NCI-H2081 treated with DMSO at 0.1 percent for 48 hours (cell line): ENCODE data around the gene AMPD3.

Experiments used
- DNase-seq: peaks from one replicate; lab custom pipeline; 2025; lab: John Stamatoyannopoulos, UW

AMPD3 gene

DNA sequence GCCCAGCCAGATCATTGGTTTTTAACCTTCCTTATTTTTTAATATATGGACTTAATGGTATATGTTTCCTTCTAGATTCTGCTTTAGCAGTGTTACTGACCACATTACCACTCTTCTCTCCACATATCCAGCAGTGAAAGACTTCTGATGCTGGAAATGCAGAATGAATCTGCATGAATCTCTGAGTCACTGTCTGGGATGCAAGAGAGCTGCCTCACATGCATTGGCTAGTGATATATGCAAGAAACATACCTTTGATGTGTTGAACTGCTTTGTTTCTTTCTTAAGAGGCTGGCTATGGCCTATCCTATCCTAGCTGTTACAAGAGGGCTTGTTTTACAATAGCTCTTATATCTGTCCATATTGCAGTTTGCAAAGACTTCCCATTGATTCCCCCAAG, 16.6 kb upstream of the AMPD3 start:
- DNase-seq = no peak

- no peak for DNase-seq
Observed at GRCh38 chr11:10439351-10439750, 15.7 kb upstream of the AMPD3 start.

DNA sequence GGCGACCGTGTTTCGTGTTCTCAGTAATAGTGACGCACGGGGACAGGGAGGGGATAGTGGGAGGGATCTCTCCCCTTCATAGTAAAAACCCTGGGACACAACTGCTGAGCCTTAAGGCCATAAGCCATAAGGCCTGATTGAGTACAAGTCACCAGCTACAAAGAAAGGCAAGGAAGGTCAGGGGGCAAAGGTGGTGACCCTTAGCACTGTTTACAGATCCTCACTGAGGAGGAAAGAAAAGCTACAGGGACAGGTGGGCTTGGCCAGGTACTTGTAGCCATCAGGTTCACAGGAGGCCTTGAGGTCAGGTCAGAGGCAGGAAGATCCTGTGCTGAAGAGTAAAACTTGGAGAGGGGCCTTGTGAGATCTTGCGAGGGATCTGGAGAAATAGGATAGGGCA, 15.1 kb upstream of the AMPD3 start:
- DNase-seq = no peak

GRCh38 chr11:10440401-10440800, 14.7 kb upstream of the AMPD3 start:
- DNase-seq = no peak

DNA sequence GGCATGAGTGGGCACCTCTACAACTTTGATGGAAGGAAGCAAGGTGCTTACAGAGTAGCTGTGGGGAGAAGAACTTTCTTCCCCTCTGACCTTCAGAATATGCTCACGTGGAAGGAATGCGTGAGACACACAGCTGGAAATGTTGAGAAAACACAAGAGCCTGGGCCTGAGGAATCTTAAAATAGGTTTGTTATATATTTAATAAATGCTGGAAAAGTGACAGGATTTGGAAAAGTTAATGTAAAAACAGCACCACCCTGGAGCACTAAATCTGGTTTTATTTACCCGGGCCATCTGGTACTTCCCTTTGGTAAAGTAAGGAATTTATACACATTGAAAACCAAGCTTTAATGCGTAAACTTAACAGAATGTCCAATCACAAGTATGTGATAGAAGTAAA, 14.0 kb upstream of the AMPD3 start:
- DNase-seq = no peak

- no peak for DNase-seq
Observed at GRCh38 chr11:10441652-10442503, 13.2 kb upstream of the AMPD3 start.

DNA sequence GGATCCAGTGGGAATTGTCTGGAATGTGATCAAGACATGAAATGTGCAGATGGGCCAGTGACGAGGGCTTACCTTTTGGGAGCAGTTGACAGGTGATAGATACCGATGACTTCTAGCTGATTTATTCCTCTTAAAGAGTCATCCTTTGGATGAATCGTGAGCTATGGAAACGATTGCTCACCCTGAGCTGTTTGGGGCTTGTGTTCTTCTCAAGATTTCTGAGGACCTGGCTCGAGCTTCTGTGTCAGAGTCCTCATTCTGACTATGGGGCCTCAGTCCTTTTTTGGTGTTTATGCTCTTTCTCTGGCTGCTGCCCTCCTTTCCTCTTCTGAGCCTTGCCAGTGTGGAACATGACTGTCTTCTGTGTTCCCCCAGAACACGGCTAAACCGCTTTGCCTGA, 11.9 kb upstream of the AMPD3 start:
- DNase-seq = no peak

DNA sequence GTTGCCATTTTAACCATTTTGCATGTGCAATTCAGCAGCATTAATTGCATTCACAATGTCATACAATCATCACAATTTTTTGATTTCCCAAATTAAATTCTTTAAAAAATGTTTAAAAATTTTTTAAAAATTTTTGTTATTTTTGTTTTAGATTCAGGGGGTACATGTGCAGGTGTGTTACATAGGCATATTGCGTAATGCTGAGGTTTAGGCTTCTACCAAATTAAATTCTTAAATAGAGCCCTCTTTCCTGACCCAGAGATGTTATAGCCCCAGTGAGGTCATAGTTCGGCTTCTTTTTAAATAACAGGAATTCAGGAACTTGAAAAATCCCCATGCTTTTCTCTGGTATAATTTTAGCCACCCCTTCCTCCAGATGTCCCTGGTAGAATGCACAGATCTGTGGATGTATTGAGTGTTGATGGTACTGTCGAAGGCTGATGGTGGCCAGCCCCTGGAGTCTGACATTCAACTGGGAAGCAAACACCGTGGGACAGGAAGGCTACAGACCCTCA, 11.3 kb upstream of the AMPD3 start:
- no peak for DNase-seq

DNA sequence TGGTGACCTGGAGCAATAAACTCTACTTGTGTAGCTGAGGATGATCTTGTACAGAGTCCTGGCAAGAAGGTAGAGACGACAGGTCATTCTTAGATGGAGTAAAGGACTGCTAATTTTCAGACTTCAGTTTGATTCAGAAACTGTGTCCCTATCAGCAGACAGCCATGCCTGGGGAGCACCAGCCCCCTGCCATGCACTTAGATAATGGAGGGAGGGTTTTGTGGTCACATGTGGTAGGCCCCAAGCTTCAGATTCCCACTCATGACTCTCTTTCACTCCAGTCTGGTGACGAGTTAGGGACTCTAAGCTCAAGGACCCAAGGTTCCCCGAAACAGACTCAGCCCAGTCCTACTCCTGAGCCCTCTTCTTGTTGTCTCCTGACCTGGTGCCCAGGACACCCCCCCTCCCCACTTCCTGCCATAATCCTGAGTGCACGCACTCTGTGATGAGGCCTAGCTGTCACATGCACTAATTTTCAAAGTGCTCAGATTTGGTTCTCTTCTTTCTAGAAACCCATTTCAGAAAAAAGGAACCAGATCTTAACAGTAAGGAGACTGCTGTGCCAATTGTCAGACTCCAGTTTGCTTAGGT, 10.2 kb upstream of the AMPD3 start:
- no peak for DNase-seq

DNA sequence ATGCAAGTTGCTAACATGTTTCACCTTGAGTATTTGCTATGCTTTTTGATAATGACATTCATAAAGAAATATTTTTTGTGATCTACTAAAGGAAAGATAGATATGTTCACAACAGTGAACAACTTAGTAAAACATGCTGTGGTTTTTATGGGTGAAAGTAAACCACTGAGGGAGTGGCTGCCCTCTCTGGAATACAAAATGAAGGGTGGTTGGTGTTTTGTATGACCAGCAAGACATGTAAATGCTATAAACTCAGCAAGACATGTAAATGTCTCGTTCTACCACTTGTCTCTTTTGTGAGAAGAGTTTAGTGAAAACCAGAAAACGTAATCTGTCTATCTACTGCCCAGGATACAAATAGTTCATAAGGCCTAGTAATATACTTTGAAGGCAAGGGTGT, 7.6 kb upstream of the AMPD3 start:
- DNase-seq = no peak

DNA sequence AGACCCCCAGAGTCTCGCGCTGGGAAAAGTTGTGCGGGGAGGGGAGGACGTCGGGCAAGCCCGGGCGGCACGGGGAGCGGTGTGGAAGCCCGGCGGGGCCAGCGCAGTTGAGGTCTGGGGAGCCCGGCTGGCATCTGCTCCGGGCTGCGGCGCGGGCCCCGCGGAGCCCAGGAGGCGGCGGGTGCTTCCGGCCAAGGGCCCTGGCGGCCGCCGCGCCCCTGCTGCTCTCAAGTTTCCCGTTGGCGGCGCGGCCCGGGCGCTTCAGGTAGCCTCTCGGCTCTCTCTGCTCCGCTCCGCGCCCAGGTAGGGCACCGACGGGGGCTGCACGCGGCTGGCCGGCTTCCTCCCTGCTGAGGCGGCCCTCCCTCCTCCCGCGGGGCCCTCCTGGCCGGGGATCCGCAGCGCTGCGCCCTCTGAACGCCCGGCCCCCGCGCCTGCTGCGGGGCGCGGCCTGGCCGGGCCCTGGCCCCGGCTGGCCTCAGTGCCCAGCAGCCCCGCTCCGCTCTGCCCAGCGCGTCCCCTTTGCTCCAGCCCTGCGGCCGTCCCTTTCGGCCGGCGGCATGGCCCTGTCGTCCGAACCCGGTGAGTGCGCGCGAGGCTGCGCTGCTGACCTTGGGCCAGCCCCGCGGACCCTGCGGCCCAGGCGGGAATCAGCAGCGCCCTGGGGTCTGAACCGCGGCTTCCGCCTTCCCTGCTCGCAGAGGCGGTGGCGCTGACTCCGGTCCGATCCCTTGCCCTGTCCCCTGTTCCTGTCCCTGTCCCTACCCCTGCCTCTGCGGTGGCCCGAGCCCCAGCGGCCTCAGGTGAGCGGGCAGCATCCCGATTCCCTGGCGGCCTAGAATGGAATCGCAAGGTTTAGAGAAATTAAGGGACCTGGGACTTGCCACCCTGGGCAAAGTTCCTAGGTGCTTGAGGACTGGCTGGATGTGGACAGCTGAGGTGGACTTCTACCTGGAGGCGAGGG, 4.3 kb upstream of the AMPD3 start:
- no peak for DNase-seq

DNA sequence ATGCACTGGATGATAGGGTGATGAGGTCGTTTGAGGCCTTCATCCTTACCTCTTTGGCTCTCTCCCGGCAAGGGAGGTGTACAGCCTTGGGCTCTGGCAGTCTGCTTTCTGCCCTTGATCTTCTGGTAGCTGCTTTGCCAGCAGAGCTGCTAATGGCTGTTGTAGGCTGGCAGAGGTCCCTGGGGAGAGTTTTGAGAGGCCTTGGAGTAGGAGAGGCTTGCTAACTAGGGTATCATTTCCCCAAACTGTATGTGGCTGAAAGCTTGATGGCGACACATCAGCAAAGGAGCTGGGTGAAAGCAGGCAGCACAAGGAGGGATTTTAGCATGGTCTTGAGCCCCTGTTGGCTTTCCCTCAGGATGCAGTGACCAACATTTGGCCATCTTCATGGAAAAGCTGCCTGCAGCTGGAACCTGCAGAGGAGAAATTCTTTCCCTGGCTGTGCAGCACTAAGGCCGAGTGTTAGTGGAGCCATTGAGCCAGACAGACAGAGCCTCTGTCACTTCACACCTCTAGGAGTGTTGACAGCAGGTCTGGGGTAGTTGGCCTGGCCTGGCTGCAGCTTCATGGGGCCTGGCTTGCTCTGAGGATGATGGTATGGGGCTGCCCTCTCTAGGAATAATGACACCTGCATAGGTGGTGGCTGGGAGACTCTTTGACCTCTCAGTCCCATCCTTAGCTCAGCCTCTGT, 3.5 kb upstream of the AMPD3 start:
- no peak for DNase-seq

DNA sequence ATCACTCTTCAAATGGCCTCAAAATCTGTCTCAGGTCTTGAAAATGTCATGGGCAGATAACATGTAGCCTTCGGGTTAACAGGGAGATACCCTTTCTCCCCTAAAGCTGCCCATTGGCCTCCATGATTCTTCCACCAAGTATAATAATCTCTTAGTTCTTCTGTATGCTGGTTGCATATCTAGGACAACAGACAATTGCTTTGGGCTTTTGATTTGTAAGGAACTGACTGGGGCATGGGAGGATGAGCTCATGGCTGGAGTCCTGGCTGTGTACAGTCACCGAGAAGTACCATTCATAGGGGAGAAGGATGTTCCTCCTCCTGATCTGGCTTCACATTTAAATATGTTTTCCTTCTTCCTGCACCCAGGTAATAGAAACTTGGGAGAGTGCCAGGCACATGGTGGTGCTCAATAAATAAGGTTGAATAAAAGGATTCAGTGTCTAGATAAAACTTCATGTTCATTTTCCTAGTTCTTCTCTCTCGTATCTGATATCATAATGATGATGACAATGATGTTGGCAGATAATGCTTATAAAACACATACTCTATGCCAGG, 2.8 kb upstream of the AMPD3 start:
- DNase-seq = no peak

GRCh38 chr11:10453261-10453660, 1.8 kb upstream of the AMPD3 start:
- DNase-seq = no peak

DNA sequence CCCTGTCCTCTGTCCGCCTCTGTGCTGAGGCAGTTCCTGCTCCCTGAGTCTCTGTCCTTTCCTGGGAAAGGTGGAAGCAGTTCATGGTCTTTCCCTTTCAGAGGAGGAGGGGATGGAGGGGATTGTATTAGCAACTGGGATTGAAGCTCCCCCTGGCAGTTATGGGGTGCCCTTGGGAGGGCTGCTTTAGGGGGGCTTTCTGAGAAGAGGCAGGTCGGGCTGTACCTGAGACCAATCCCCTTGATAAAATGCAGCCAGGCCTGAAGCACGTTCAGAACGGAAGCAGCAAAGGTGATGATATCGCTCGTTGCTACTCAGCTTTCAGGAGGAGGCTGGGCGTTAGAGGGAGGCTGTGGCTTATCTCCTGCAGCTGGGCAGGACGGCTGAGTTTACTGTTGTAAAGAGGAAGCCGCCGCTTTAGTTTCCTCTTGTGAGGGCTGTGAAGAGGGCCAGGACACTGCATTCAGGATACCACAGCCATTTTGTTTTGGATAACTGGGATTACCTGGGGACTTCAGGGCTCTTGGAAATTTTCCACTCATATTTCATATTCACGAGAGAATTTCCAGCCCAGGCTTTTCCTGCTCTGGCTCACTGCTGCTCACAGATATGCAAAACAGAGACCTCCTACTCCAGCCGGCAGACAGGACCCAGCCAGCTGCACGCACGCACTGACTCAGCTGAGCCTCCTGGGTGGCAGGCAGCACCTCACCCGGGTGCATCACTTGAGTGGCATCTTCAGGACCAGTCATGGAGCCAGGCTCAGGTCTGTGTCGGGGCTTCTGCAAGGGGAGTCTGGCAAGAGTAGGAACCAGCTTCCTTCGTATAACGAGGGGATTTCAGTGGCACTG, 798 bp downstream of the AMPD3 start:
- DNase-seq = no peak

DNA sequence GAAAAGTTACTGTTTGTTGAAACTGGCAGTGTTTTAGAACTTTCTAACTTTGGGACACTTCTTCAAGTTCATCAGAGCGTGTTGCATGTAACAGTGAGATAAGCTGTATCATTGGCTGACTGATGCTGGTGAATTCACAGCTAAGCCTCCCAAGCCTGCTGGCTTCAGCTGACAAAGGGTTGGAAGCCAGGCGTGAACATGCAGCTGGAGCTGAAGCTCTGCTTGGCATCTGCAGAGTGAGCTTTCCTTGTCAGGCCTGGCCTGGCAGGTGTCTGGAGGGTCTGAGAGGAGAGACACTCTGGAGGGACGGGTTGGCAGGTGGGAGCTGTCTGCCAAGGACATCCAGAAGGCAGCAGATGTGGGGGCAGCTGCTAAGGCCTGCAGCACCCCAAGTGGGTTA, 1.5 kb downstream of the AMPD3 start:
- no peak for DNase-seq

GRCh38 chr11:10457901-10458300, 2.8 kb downstream of the AMPD3 start:
- no peak for DNase-seq

DNA sequence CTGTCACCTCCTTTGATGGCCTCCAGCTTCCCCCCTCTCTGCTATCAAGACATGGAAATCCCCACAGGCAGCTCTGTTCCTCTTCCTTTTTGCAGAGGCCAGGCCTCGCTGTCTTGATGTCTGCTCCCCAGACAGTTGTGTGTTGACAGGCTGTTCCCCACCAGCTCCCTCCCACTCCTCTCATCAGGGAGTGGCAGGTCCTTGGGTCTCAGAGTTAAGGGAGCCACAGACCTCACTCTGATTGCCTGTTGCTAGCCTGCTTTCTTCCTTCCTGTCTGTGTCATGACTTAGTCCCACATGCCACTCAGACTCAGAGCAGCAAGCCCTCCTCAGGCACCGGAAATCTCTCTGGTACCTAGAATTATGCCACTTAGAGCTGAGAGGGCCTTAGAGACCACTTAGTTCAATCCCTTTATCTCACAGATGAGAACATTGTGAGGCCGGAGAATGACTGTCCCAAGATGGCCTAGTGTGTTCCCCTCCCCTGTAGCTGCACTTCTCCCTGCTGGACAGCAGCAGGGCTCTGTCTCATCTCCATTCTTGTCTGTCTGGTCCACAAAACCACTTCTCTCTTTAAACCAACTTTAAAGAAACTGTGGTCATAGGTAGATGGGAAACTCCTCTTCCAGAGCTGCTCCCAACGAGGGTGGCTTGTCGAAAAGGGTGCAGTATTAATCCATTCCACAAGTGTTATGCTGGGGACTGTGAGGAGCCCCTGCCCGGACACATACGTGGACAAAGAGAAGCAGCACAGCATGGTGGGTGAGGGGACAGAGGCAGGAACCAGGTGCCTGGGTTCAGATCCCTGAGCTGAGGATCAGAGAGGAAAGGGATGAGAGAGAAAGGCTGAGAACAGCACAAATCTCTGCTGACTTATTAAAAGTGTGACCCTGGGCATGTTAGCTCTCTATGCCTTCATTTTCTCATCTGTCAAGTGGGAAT, 4.2 kb downstream of the AMPD3 start:
- no peak for DNase-seq

DNA sequence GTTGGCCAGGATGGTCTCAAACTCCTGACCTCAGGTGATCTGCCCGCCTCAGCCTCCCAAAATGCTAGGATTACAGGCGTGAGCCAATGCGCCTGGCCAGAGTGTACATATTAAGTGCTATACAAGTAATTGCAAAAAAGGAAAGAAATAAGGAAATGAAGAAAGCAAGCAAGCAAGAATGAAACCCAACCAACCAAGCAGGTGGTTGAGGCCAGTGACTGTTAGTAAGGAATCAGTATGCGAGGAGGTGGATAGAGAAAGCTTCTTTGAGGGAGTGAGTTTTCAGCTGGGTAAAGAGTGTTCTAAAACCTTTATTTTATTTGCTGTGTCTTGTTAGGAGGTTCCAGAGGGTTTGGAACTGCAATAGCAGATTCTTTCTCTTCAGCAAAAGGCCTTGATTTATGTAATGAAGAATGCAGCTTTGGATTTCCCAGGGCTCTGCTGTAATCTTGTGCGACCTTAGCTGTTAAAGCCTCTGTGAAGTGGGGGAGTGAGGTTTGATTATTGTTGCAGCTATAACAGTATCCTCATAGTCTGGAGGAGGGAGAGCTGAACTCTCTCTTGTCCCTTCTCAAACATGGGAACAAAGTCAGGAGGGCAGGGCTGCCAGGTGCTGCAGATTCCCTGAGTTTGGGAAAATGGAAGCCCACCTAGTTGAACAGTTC, 5.7 kb downstream of the AMPD3 start:
- DNase-seq = no peak
